Epithelial cell of proximal tubule (primary cell): ENCODE data around the gene RHEBL1. TPM values are rescaled to one million over a fixed set of nuclear protein-coding genes. Genes with fewer than 3 reads are reported as not detected.

Experiments used
- DNase-seq: peaks from one replicate; pipeline ENCODE4 v3.0.0-alpha.2; 2011; ENCODE audit warnings: low read depth
- H3K4me3 ChIP-seq: 2 replicates; pipeline ENCODE4 v1.5.1; 2011; ENCODE audit warnings: low read depth, mild to moderate bottlenecking, low read length
- CTCF ChIP-seq: conservative IDR thresholded peaks from 2 replicates; pipeline ENCODE4 v1.5.1; 2012; ENCODE audit warnings: low read depth, mild to moderate bottlenecking, low read length
- total RNA-seq: library from RNA; depleted of rRNA; stranded (reverse); fragments of >200 nt; gene quantifications from 2 replicates; pipeline ENCODE4 v1.2.3, GENCODE V29; 2015

Gene RHEBL1
- total RNA-seq, 1 donor from 2014 or later = 1.6 TPM

- no peak for TF ChIP-seq CTCF
- peak overlapping the region; percentile 28 for H3K4me3 ChIP-seq
- no peak for DNase-seq
Measured at GRCh38 chr12:49093792-49094159, 24.0 kb upstream of the RHEBL1 start.

DNA sequence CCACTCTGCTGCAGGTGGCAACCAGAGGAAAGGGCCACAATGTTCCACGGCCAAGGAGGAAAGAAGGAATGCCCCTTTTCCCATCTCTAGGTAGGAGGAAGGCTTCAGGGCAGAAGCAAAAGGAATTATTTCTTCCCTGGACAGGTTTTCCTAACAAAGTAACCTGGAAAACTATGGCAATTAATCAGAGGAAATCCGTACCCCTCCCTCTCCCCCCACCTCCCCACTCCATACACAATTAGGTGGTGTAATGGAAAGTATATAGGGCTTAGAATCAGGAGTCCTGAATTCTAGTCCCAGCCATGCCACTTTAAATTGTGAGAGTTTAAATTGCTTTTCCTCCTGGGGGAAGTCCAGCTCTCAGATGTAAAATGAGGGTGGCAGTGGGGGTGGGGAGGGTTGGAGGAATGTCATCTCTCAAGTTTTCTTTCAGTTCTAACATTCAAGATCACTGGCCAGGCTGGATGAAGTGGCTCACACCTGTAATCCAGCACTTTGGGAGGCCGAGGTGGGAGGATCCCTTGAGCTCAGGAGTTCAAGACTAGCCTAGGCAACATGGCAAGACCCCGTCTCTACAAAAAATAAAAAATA lies 23.1 kb upstream of the RHEBL1 start:
- no peak overlapping the region for H3K4me3 ChIP-seq
- no peak for TF ChIP-seq CTCF
- DNase-seq = no peak

GRCh38 chr12:49092086-49092815 lies 22.5 kb upstream of the RHEBL1 start:
- peak overlapping the region; percentile 50 for H3K4me3 ChIP-seq
- peak; percentile 62 for TF ChIP-seq CTCF
- no peak for DNase-seq

GRCh38 chr12:49091836-49092085 lies 22.0 kb upstream of the RHEBL1 start:
- peak overlapping the region; percentile 50 for H3K4me3 ChIP-seq
- no peak for TF ChIP-seq CTCF

DNA sequence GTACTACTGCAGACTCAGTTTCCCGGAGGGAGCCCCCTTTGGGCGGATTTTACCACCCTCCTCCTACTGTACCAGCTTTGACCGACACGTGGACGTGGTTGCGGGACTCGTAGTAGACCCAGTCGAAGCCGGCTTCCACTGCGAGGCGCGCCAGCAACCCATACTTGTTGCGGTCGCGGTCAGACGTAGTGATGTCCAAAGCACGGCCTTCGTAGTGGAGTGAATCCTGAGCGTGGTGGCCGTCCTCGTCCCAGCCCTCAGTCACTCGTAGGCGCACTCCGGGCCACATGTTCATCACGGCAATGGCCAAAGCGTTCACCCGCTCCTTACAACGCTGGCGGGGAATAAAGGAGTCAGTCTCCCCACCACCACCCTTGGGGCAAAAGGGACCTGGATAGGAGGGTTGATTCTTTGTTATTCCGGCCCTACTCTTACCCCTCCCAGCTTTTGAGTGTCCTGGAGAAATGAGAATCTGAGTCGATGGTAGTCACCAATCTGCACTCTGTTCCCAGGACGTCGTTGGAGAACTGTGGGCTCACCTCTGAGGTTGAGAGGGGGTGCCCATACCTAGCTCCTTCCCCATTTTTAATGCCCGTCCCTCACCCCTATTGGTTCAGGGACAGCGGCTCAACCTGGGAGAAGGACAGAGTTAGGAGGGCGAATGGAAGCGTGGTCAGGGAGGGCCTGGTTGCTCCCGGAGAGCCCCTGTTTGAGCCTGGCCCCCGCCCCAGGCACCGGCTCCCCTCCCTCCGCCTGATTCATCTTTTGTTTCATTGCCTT lies 21.5 kb upstream of the RHEBL1 start:
- no peak for TF ChIP-seq CTCF
- H3K4me3 ChIP-seq = peak overlapping the region; percentile 50

More at GRCh38 chr12:49091836-49092085, 22.0 kb upstream of the RHEBL1 start:
- no peak for DNase-seq

GRCh38 chr12:49089821-49090773 lies 20.3 kb upstream of the RHEBL1 start:
- DNase-seq = no peak
- H3K4me3 ChIP-seq = peak overlapping the region; percentile 28

More for the DNA sequence above, 21.5 kb upstream of the RHEBL1 start:
- no peak for DNase-seq

More at GRCh38 chr12:49089821-49090773, 20.3 kb upstream of the RHEBL1 start:
- peak; percentile 25 for TF ChIP-seq CTCF
